Duodenal mucosa (tissue), 2 donors: ENCODE data around the gene PSMC1.

ENCODE experiments used
- H3K27ac ChIP-seq: one replicate; pipeline ENCODE4 v1.7.0; 2013; ENCODE audit warnings: low read depth, low read length
- H3K27me3 ChIP-seq, 2 donors: one replicate each; pipeline ENCODE4 v1.7.0; 2013; ENCODE audit warnings: low read length in 2 of 2, control low read depth in 1 of 2; ENCODE audit not compliant: insufficient read depth in 2 of 2, control insufficient read depth in 1 of 2
- H3K36me3 ChIP-seq, 2 donors: one replicate each; pipeline ENCODE4 v1.7.0; 2013; ENCODE audit warnings: low read length in 2 of 2, control low read depth in 1 of 2; ENCODE audit not compliant: insufficient read depth in 2 of 2, control insufficient read depth in 1 of 2
- H3K4me1 ChIP-seq, 2 donors: one replicate each; pipeline ENCODE4 v1.7.0; 2013; ENCODE audit warnings: low read length in 2 of 2, control low read depth in 1 of 2; ENCODE audit not compliant: insufficient read depth in 2 of 2, control insufficient read depth in 1 of 2
- H3K4me3 ChIP-seq, 2 donors: one replicate each; pipeline ENCODE4 v1.7.0; 2013; ENCODE audit warnings: low read length in 2 of 2, low read depth in 1 of 2
- H3K9ac ChIP-seq, 2 donors: one replicate each; pipeline ENCODE4 v1.7.0; 2013; ENCODE audit warnings: low read length in 2 of 2, low read depth in 1 of 2
- H3K9me3 ChIP-seq, 2 donors: one replicate each; pipeline ENCODE4 v1.7.0; 2013; ENCODE audit warnings: low read length in 2 of 2, control low read depth in 1 of 2; ENCODE audit not compliant: control insufficient read depth in 1 of 2

The PSMC1 gene

GRCh38 chr14:90319634-90320541 lies 63.5 kb downstream of the PSMC1 start:
- Histone ChIP-seq H3K4me3 (no peak overlapping the region), H3K36me3 (peaks cover 6 to 25% of the 10 kb centered on the region in 2 donors), H3K27ac (no peak overlapping the region), H3K9me3 (no peaks in the 10 kb centered on the region), H3K27me3 (no peaks in the 10 kb centered on the region), H3K4me1 (peaks cover 0 to 26% of the 10 kb centered on the region in 2 donors), H3K9ac (no peak overlapping the region)

GRCh38 chr14:90321891-90322290 lies 65.5 kb downstream of the PSMC1 start:
- Histone ChIP-seq H3K27me3 (no peaks in the 10 kb centered on the region), H3K9ac (no peak overlapping the region), H3K27ac (no peak overlapping the region), H3K4me3 (no peak overlapping the region), H3K9me3 (no peaks in the 10 kb centered on the region), H3K4me1 (peaks cover 0 to 26% of the 10 kb centered on the region in 2 donors), H3K36me3 (peaks cover 0 to 9% of the 10 kb centered on the region in 2 donors)
